ENCODE measurements around the gene RPP25.
"Not testable (repeated sequence)": the region's sequence is repeated elsewhere in the genome, so short reads cannot be mapped to it uniquely, and the experiment has no call there.

The RPP25 gene

DNA sequence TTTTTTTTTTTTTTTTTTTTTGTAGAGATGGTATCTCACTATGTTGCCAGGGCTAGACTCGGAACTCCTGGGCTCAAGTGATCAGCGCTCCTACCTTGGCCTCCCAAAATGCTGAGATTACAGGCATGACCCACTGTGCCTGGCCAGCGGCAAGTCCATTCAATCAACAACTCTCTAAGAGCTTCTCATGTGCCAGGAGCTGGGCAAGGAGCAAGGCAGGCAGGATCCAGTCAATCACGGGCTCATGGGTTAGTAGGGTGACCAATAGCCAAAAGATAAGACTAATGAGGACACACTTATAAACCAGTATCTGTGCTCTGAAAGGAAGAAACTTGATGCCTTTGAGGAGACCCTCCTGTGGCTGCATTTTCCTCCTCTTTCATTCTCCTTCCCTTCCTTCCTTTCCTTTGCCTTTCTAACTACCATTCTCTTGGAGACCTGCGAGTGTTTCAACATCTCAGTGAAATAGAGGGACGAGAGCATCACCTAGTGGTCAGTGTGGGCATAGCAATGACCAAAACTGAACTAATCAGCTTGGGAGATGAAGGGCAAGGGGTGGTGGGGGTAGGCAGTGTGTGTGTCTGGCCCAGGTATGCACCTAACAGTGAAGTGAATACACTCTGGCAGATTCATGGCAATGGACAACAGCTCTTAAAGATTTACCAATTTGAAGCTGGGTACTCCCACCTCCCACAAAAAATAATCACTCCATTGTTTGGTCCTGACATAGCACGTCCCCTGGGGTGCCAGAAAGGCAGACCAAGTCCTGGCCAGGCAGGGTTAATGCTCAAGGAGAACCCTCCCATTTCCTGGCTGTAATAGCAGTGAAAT, 6.3 kb downstream of the RPP25 start:
- Histone ChIP-seq H3K4me1 (ENCODE audit: control insufficient read depth, low read depth, low read length) (peaks cover 15% of the 10 kb centered on the region), H3K27me3 (ENCODE audit: control insufficient read depth, insufficient read depth, low read length) (peaks cover 8% of the 10 kb centered on the region), H3K9me3 (ENCODE audit: control insufficient read depth, low read depth, low read length) (no peaks in the 10 kb centered on the region), H3K36me3 (ENCODE audit: control insufficient read depth, low read depth, low read length) (no peaks in the 10 kb centered on the region), H3K27ac (ENCODE audit: low read length) (no peak overlapping the region), H3K4me3 (ENCODE audit: low read length) (no peak overlapping the region), H3K9ac (ENCODE audit: low read length) (no peak overlapping the region)

DNA sequence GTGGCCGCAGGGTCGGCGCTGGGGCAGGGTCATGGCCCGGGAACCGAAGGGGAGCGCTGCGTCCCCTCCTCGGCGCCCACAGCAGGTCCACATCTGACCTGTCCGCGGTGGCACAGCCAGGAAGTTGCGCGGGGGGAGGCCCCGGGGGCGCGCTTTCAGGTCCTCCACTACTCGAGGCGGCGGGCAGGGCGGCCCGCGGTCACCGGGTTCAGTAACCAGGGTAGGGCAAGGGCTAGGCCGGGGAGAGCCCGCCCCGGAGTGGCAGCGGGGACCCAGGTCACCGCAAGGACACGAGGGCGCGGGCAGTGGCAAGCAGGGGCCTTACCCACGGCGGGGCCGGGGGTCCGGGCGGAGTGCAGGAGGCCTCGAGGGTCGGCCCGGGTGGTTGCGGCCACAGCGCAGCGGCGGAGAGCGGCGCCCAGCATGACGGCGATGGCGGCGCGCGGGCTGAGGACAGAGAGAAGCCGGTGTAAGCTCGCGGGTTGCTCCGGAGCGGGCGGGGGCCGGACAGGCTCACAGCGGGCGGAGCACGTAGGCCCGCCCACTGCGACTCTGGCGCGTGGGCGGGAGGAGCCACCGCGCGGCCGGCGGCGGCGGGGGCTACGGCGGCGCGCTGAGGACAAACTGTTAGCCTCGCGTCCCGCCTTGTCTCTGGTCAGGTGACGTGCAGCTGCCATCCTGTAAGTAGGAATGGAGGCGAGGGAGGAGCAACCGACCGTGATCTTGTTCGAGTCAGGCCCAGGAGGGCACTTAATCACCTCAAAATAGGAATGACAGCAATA, 18.8 kb downstream of the RPP25 start, which contains the start of gene COX5A:
COX5A (minus strand) TSS at position 484 of the 782 bp plus-strand sequence; CDS start at position 425, 59 bp downstream.
- Histone ChIP-seq H3K4me3 (ENCODE audit: low read length) (peak within 1 kb of the TSS; percentile 99), H3K27ac (ENCODE audit: low read length) (peak within 1 kb of the TSS; percentile 79), H3K36me3 (ENCODE audit: control insufficient read depth, low read depth, low read length) (peaks cover 5% of the 10 kb centered on the region), H3K27me3 (ENCODE audit: control insufficient read depth, insufficient read depth, low read length) (no peaks in the 10 kb centered on the region), H3K9me3 (ENCODE audit: control insufficient read depth, low read depth, low read length) (no peaks in the 10 kb centered on the region), H3K4me1 (ENCODE audit: control insufficient read depth, low read depth, low read length) (no peaks in the 10 kb centered on the region), H3K9ac (ENCODE audit: low read length) (peak within 1 kb of the TSS; percentile 94)

DNA sequence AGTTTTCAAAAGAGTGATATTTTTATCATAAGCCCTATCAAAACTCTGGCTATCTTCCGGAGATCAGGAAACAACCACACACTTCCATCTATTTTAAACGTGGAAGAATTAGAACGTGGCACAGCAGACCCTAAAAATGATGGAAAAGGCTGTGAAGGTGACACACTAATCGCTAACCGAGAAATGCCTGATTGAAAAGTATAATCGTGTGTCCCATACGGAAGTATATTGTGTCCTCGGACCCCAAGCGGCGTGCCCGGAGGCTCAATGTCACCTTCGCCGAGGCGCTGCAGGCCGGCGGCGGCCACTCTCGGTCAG, 19.3 kb downstream of the RPP25 start:
- H3K4me1 ChIP-seq (ENCODE audit: control insufficient read depth, low read depth, low read length), result no peaks in the 10 kb centered on the region
- no peaks in the 10 kb centered on the region for H3K9me3 ChIP-seq (ENCODE audit: control insufficient read depth, low read depth, low read length)
- no peaks in the 10 kb centered on the region for H3K27me3 ChIP-seq (ENCODE audit: control insufficient read depth, insufficient read depth, low read length)
- H3K27ac ChIP-seq (ENCODE audit: low read length), result peak overlapping the region; percentile 79
- H3K9ac ChIP-seq (ENCODE audit: low read length), result peak overlapping the region; percentile 94
- H3K4me3 ChIP-seq (ENCODE audit: low read length), result peak overlapping the region; percentile 99
- peaks cover 5% of the 10 kb centered on the region for H3K36me3 ChIP-seq (ENCODE audit: control insufficient read depth, low read depth, low read length)

DNA sequence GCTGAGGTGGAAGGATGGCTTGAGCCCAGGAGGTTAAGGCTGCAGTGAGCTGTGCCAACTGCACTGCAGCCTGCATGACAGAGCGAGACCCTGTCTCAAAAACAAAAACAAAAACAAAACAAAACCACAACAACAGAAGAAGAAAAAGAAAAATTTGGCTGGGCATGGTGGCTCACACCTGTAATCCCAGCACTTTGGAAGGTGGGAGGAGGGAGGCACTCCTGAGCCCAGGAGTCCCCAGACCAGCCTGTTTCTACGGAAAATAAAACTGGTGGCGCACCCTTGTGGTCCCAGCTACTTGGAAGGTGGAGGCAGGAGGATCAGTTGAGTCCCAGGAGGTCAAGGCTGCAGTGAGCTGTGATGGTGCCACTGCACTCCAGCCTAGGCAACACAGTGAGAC, 21.4 kb downstream of the RPP25 start:
- not testable (repeated sequence) for H3K9ac ChIP-seq (ENCODE audit: low read length); H3K9me3 ChIP-seq (ENCODE audit: control insufficient read depth, low read depth, low read length); H3K4me1 ChIP-seq (ENCODE audit: control insufficient read depth, low read depth, low read length); H3K27ac ChIP-seq (ENCODE audit: low read length); H3K36me3 ChIP-seq (ENCODE audit: control insufficient read depth, low read depth, low read length); H3K27me3 ChIP-seq (ENCODE audit: control insufficient read depth, insufficient read depth, low read length); H3K4me3 ChIP-seq (ENCODE audit: low read length)

DNA sequence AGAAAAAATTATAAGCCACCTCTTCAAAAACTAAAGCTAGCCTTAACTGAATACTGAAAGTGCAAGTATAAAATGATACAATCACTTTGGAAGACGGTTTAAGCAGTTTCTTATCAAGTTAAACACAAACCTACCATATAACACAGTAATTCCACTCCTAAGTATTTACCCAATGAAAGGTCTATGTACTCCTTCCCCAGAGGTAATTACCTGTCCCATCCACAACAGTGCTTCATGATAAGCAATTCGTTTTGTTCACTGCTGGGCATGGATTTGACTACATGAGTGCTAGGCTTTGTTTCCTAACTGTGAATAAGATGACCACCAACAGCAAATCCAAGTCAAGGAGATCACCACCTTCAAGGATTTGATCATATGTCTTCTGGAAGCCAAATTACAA, 23.0 kb downstream of the RPP25 start:
- no peak overlapping the region for H3K27ac ChIP-seq (ENCODE audit: low read length)
- peaks cover 18% of the 10 kb centered on the region for H3K36me3 ChIP-seq (ENCODE audit: control insufficient read depth, low read depth, low read length)
- no peak overlapping the region for H3K9ac ChIP-seq (ENCODE audit: low read length)

DNA sequence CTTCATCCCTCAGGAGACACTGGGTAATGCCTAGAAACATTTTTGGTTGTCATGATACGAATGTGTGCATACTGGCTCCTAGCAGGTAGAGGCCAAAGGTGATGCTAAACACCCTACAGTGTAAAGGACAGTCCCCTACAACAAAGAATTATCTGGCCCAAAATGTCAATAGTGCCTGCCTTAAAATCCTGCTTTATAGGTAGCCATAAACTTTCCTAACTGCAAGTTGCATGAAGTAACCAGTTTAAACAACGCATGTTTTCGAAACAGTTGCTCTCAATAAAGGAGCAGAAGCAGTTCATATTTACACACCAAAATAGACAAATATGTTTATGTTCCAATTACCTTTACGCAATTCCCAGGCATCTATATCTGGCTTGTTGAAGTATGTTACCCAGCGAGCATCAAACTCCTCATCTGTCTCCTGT, 27.8 kb downstream of the RPP25 start:
- H3K9ac ChIP-seq (ENCODE audit: low read length), result no peak overlapping the region
- H3K4me1 ChIP-seq (ENCODE audit: control insufficient read depth, low read depth, low read length), result no peaks in the 10 kb centered on the region
- H3K27me3 ChIP-seq (ENCODE audit: control insufficient read depth, insufficient read depth, low read length), result no peaks in the 10 kb centered on the region
- no peaks in the 10 kb centered on the region for H3K9me3 ChIP-seq (ENCODE audit: control insufficient read depth, low read depth, low read length)
- H3K4me3 ChIP-seq (ENCODE audit: low read length), result no peak overlapping the region
- H3K36me3 ChIP-seq (ENCODE audit: control insufficient read depth, low read depth, low read length), result peaks cover 47% of the 10 kb centered on the region
- no peak overlapping the region for H3K27ac ChIP-seq (ENCODE audit: low read length)

More for the DNA sequence above, 23.0 kb downstream of the RPP25 start:
- Histone ChIP-seq H3K4me1 (ENCODE audit: control insufficient read depth, low read depth, low read length) (no peaks in the 10 kb centered on the region), H3K27me3 (ENCODE audit: control insufficient read depth, insufficient read depth, low read length) (no peaks in the 10 kb centered on the region), H3K9me3 (ENCODE audit: control insufficient read depth, low read depth, low read length) (no peaks in the 10 kb centered on the region), H3K4me3 (ENCODE audit: low read length) (no peak overlapping the region)

DNA sequence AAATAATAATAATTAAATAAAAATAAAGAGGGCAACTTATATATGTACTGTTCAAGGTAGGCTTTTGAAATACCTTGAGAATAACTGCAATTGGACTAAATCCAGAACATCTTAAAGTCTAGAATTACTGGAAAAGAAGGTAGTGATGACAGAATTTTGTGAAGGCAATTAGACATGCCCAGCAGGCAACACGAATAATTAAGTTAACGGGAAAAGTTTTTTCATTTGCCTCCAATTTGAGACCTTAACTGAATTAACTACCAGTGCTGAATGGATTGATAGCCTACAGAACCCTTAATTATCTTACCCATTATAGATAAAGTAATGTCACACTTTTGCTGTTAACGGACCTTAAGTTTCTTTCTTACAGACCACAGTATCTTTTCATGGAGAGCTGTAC, 32.0 kb downstream of the RPP25 start:
- Histone ChIP-seq H3K9me3 (ENCODE audit: control insufficient read depth, low read depth, low read length) (no peaks in the 10 kb centered on the region), H3K9ac (ENCODE audit: low read length) (no peak overlapping the region), H3K27ac (ENCODE audit: low read length) (no peak overlapping the region), H3K27me3 (ENCODE audit: control insufficient read depth, insufficient read depth, low read length) (no peaks in the 10 kb centered on the region), H3K4me1 (ENCODE audit: control insufficient read depth, low read depth, low read length) (no peaks in the 10 kb centered on the region), H3K4me3 (ENCODE audit: low read length) (no peak overlapping the region), H3K36me3 (ENCODE audit: control insufficient read depth, low read depth, low read length) (peaks cover 75% of the 10 kb centered on the region)

DNA sequence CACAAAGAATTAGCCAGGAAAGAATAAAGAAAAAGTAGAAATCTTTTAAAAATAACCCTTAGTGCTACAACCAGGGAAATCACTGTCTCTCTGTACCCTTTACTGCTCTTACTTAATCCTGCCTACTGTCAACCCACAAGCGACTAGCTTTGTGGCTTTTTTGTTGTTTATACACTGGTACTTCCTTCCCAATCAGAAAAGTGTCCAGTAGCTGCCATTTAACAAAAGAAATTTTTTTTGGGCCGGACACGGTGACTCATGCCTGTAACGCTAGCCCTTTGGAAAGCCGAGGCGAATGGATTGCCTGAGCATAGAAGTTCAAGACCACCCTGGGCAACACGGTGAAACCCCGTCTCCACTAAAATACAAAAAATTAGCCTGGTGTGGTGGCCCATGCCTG, 36.1 kb downstream of the RPP25 start:
- no peak overlapping the region for H3K4me3 ChIP-seq (ENCODE audit: low read length)
- H3K9ac ChIP-seq (ENCODE audit: low read length), result no peak overlapping the region
- no peaks in the 10 kb centered on the region for H3K4me1 ChIP-seq (ENCODE audit: control insufficient read depth, low read depth, low read length)
- H3K36me3 ChIP-seq (ENCODE audit: control insufficient read depth, low read depth, low read length), result peaks cover 76% of the 10 kb centered on the region
- H3K9me3 ChIP-seq (ENCODE audit: control insufficient read depth, low read depth, low read length), result no peaks in the 10 kb centered on the region
- H3K27me3 ChIP-seq (ENCODE audit: control insufficient read depth, insufficient read depth, low read length), result no peaks in the 10 kb centered on the region
- no peak overlapping the region for H3K27ac ChIP-seq (ENCODE audit: low read length)

DNA sequence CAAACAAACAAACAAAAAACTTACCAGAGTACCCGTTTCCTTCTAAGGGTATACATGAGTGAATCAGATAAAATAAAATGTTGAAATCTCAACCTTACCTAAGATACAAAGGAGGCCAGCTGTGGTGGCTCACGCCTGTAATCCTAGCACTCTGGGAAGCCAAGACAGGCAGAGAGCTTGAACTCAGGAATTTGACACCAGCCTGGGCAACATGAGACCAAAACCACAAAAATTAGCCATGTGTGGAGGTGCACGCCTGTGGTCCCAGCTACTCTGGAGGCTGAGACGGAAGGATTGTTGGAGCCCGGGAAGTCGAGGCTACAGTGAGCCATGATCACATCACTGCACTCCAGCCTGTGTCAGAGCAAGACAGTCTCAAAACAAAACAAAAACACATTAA, 38.9 kb downstream of the RPP25 start:
- peaks cover 73% of the 10 kb centered on the region for H3K36me3 ChIP-seq (ENCODE audit: control insufficient read depth, low read depth, low read length)

DNA sequence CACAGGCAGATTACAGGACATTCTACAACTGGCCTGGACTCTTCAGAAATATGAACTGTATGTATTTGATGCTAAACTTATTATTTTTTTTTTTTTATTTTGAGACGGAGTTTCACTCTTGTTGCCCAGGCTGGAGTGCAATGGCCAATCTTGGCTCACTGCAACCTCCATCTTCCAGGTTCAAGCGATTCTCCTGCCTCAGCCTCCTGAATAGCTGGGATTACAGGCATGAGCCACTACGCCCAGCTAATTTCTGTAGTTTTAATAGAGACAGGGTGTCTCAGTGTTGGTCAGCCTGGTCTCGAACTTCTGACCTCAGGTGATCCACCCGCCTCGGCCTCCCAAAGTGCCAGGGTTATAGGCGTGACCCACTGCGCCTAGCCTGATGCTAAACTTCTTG, 42.8 kb downstream of the RPP25 start:
- H3K4me3 ChIP-seq (ENCODE audit: low read length); H3K4me1 ChIP-seq (ENCODE audit: control insufficient read depth, low read depth, low read length); H3K27ac ChIP-seq (ENCODE audit: low read length); H3K27me3 ChIP-seq (ENCODE audit: control insufficient read depth, insufficient read depth, low read length); H3K9me3 ChIP-seq (ENCODE audit: control insufficient read depth, low read depth, low read length); H3K9ac ChIP-seq (ENCODE audit: low read length): not testable (repeated sequence)
- H3K36me3 ChIP-seq (ENCODE audit: control insufficient read depth, low read depth, low read length), result peaks cover 53% of the 10 kb centered on the region

More for the DNA sequence above, 38.9 kb downstream of the RPP25 start:
- H3K4me3 ChIP-seq (ENCODE audit: low read length), result no peak overlapping the region
- no peaks in the 10 kb centered on the region for H3K9me3 ChIP-seq (ENCODE audit: control insufficient read depth, low read depth, low read length)
- no peaks in the 10 kb centered on the region for H3K27me3 ChIP-seq (ENCODE audit: control insufficient read depth, insufficient read depth, low read length)
- H3K27ac ChIP-seq (ENCODE audit: low read length), result no peak overlapping the region
- no peaks in the 10 kb centered on the region for H3K4me1 ChIP-seq (ENCODE audit: control insufficient read depth, low read depth, low read length)
- H3K9ac ChIP-seq (ENCODE audit: low read length), result no peak overlapping the region

DNA sequence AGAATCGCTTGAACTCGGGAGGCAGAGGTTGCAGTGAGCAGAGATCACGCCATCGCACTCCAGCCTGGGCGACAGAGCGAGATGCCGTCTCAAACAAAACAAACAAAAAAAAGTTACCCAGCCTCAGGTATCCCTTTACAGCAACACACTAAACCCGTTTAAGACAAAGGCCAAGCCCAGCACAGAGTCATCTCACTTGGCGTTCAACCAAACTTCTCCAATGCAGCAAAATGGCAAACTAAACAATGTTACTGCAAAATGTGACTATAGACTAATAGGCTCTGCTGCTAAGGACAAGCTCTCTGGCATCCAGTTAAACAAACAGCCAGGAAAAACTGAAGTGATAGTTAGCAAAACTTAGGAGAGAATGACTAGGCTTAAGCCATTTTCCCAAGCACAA, 43.5 kb downstream of the RPP25 start:
- Histone ChIP-seq H3K36me3 (ENCODE audit: control insufficient read depth, low read depth, low read length) (peaks cover 46% of the 10 kb centered on the region), H3K9me3 (ENCODE audit: control insufficient read depth, low read depth, low read length) (no peaks in the 10 kb centered on the region), H3K4me1 (ENCODE audit: control insufficient read depth, low read depth, low read length) (no peaks in the 10 kb centered on the region), H3K27ac (ENCODE audit: low read length) (no peak overlapping the region), H3K27me3 (ENCODE audit: control insufficient read depth, insufficient read depth, low read length) (no peaks in the 10 kb centered on the region), H3K9ac (ENCODE audit: low read length) (no peak overlapping the region), H3K4me3 (ENCODE audit: low read length) (no peak overlapping the region)

Data from iPS-18a (cell line).